Endothelial cell (in vitro differentiated cells): ENCODE data around the gene SH2D1B. TPM values are rescaled to one million over a fixed set of nuclear protein-coding genes. Genes with fewer than 3 reads are reported as not detected.

Source experiments
- DNase-seq: peaks from one replicate; pipeline ENCODE4 v3.0.0; 2021; ENCODE audit warnings: low spot score
- H3K27ac Mint-ChIP-seq: one replicate; pipeline ENCODE4 v1.8.0; 2021; ENCODE audit warnings: mixed read lengths, inconsistent platforms; ENCODE audit not compliant: unreplicated experiment
- H3K27me3 Mint-ChIP-seq: one replicate; pipeline ENCODE4 v1.8.0; 2021; ENCODE audit warnings: mild to moderate bottlenecking, moderate library complexity, mixed read lengths, inconsistent platforms; ENCODE audit not compliant: unreplicated experiment
- H3K36me3 Mint-ChIP-seq: one replicate; pipeline ENCODE4 v1.8.0; 2021; ENCODE audit warnings: mild to moderate bottlenecking, low read depth, mixed read lengths, inconsistent platforms; ENCODE audit not compliant: unreplicated experiment
- H3K4me1 Mint-ChIP-seq: one replicate; pipeline ENCODE4 v1.8.0; 2021; ENCODE audit warnings: mild to moderate bottlenecking, mixed read lengths, inconsistent platforms; ENCODE audit not compliant: unreplicated experiment
- H3K4me3 Mint-ChIP-seq: one replicate; pipeline ENCODE4 v1.8.0; 2021; ENCODE audit warnings: mild to moderate bottlenecking, mixed read lengths, inconsistent platforms; ENCODE audit not compliant: unreplicated experiment
- H3K9me3 Mint-ChIP-seq: one replicate; pipeline ENCODE4 v1.8.0; 2021; ENCODE audit warnings: mixed read lengths, inconsistent platforms; ENCODE audit not compliant: unreplicated experiment
- CTCF ChIP-seq: fragments of 200-600 bp; sonication (generic); IDR thresholded peaks from one replicate; pipeline ENCODE4 v1.5.0; 2021; ENCODE audit warnings: antibody characterized with exemption; ENCODE audit not compliant: unreplicated experiment
- total RNA-seq: library from RNA; stranded (reverse); fragmentation: NEBNext Ultra II Directional; extraction: Animal tissue kit (Norgen Biotek cat#: 25700); gene quantifications from one replicate; pipeline ENCODE4 v1.2.1, GENCODE V29; 2021; ENCODE audit not compliant: unreplicated experiment

The SH2D1B gene
- total RNA-seq, 1 donor from 2014 or later = not detected

DNA sequence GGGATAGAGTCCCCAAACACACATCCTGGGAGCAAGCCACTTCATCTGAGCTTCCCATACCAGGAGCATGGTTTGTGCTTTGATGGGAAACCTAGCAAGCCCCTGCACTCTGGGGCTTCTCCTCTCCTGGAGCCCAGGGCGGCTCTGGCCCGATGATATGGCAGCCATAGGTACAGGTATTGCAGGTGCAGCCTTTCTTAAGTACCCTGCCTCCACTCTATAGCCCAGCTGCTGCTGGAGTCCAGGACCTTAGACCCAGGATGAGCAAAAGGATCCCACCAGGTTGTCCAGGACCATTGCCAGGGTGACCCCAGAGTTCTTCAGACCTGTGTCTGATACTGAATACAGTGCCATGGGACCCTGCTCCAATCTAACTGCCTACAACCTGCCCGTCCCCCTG is 26.2 kb downstream of the SH2D1B start:
- DNase-seq = no peak

GRCh38 chr1:162385280-162385623 is 26.7 kb downstream of the SH2D1B start:
- H3K9me3 Mint-ChIP-seq = no peaks in the 10 kb centered on the region
- peaks cover 35% of the 10 kb centered on the region for H3K36me3 Mint-ChIP-seq
- H3K4me1 Mint-ChIP-seq = peaks cover 56% of the 10 kb centered on the region
- H3K27me3 Mint-ChIP-seq = peaks cover 7% of the 10 kb centered on the region
- TF ChIP-seq CTCF = no peak
- H3K27ac Mint-ChIP-seq = no peak overlapping the region
- DNase-seq = no peak
- H3K4me3 Mint-ChIP-seq = peak overlapping the region; percentile 56

More for the DNA sequence above, 26.2 kb downstream of the SH2D1B start:
- Mint-ChIP-seq H3K4me3 (peak overlapping the region; percentile 56), H3K27me3 (peaks cover 7% of the 10 kb centered on the region), H3K27ac (no peak overlapping the region), H3K9me3 (no peaks in the 10 kb centered on the region), H3K4me1 (peaks cover 61% of the 10 kb centered on the region), H3K36me3 (peaks cover 35% of the 10 kb centered on the region)
- no peak for TF ChIP-seq CTCF

GRCh38 chr1:162384601-162385279 is 27.2 kb downstream of the SH2D1B start:
- H3K36me3 Mint-ChIP-seq = peaks cover 35% of the 10 kb centered on the region
- H3K27me3 Mint-ChIP-seq = peaks cover 7% of the 10 kb centered on the region
- no peak for DNase-seq
- peak overlapping the region; percentile 47 for H3K4me3 Mint-ChIP-seq
- H3K9me3 Mint-ChIP-seq = no peaks in the 10 kb centered on the region
- H3K27ac Mint-ChIP-seq = peak overlapping the region; percentile 52
- no peak for TF ChIP-seq CTCF
- peaks cover 53% of the 10 kb centered on the region for H3K4me1 Mint-ChIP-seq

- DNase-seq = no peak
- Mint-ChIP-seq H3K27me3 (peaks cover 7% of the 10 kb centered on the region), H3K4me3 (peak overlapping the region; percentile 47), H3K27ac (no peak overlapping the region), H3K4me1 (peaks cover 47% of the 10 kb centered on the region), H3K36me3 (peaks cover 35% of the 10 kb centered on the region), H3K9me3 (no peaks in the 10 kb centered on the region)
- no peak for TF ChIP-seq CTCF
Measured at GRCh38 chr1:162384116-162384515, 27.8 kb downstream of the SH2D1B start.

GRCh38 chr1:162383516-162383915 is 28.4 kb downstream of the SH2D1B start:
- Mint-ChIP-seq H3K4me3 (no peak overlapping the region), H3K36me3 (peaks cover 35% of the 10 kb centered on the region), H3K9me3 (no peaks in the 10 kb centered on the region), H3K4me1 (peaks cover 41% of the 10 kb centered on the region), H3K27me3 (peaks cover 9% of the 10 kb centered on the region), H3K27ac (peak overlapping the region; percentile 61)
- DNase-seq = no peak
- no peak for TF ChIP-seq CTCF
